H1 (cell line): ENCODE data around the gene DUXB.

Experiments used
- CBX8 ChIP-seq: fragments of 300-800, 300-1000 bp; sonication (generic); IDR thresholded peaks from 2 replicates; pipeline ENCODE4 v1.7.1; 2016; ENCODE audit warnings: low read depth, low read length, borderline replicate concordance
- CHD2 ChIP-seq: IDR thresholded peaks from 2 replicates; pipeline ENCODE4 v1.6.1; 2012; ENCODE audit warnings: low read length, improper control_type of control experiment
- NANOG ChIP-seq: IDR thresholded peaks from 2 replicates; pipeline ENCODE4 v1.6.1; 2011; ENCODE audit warnings: low read length, low read depth, mild to moderate bottlenecking, inconsistent platforms; ENCODE audit not compliant: insufficient read depth, poor library complexity, severe bottlenecking
- POLR2A ChIP-seq, 2 experiments: IDR thresholded peaks; 1 replicate in 1 of 2; 2 replicates in 1 of 2; pipeline ENCODE4 v1.6.1; 2011; ENCODE audit warnings: low read depth in 2 of 2, low read length in 2 of 2, mild to moderate bottlenecking in 2 of 2; ENCODE audit errors: control extremely low read depth in 1 of 2
- TF ChIP-seq, protein P1 (sequence below), 3 experiments: IDR thresholded peaks; 1 replicate in 2 of 3; 2 replicates in 1 of 3; pipeline versions ENCODE4 v1.5.1 to v1.6.1; 2011; ENCODE audit warnings: low read length in 3 of 3, mild to moderate bottlenecking in 3 of 3, inconsistent platforms in 2 of 3, low read depth in 1 of 3, moderate library complexity in 1 of 3; ENCODE audit not compliant: insufficient read depth in 1 of 3; ENCODE audit errors: control extremely low read depth in 1 of 3
- TF ChIP-seq, protein P2 (sequence below): IDR thresholded peaks from 2 replicates; pipeline ENCODE4 v1.6.1; 2012; ENCODE audit warnings: inconsistent platforms

GRCh38 chr16:75732871-75733270, 31.6 kb upstream of the DUXB start:
- no peak for TF ChIP-seq POLR2A (IDR thresholded peaks at IDR 0.05; ENCODE audit: control extremely low read depth in 1 of 2, low read depth in 2 of 2, low read length in 2 of 2)
- TF ChIP-seq, protein P1, sequence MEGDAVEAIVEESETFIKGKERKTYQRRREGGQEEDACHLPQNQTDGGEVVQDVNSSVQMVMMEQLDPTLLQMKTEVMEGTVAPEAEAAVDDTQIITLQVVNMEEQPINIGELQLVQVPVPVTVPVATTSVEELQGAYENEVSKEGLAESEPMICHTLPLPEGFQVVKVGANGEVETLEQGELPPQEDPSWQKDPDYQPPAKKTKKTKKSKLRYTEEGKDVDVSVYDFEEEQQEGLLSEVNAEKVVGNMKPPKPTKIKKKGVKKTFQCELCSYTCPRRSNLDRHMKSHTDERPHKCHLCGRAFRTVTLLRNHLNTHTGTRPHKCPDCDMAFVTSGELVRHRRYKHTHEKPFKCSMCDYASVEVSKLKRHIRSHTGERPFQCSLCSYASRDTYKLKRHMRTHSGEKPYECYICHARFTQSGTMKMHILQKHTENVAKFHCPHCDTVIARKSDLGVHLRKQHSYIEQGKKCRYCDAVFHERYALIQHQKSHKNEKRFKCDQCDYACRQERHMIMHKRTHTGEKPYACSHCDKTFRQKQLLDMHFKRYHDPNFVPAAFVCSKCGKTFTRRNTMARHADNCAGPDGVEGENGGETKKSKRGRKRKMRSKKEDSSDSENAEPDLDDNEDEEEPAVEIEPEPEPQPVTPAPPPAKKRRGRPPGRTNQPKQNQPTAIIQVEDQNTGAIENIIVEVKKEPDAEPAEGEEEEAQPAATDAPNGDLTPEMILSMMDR (IDR thresholded peaks at IDR 0.05; ENCODE audit: control extremely low read depth in 1 of 3, insufficient read depth in 1 of 3, low read depth in 1 of 3, low read length in 3 of 3): no peak
- TF ChIP-seq, protein P2, sequence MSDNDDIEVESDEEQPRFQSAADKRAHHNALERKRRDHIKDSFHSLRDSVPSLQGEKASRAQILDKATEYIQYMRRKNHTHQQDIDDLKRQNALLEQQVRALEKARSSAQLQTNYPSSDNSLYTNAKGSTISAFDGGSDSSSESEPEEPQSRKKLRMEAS: no peak
- TF ChIP-seq CBX8: no peak
- TF ChIP-seq NANOG: no peak
- no peak for TF ChIP-seq CHD2
